ENCODE measurements around the gene PKM. TPM values are rescaled to one million over a fixed set of nuclear protein-coding genes. Genes with fewer than 3 reads are reported as not detected.

PKM gene
- total and polyA plus RNA-seq, 7 donors, result 135 to 582 (median 210) TPM

DNA sequence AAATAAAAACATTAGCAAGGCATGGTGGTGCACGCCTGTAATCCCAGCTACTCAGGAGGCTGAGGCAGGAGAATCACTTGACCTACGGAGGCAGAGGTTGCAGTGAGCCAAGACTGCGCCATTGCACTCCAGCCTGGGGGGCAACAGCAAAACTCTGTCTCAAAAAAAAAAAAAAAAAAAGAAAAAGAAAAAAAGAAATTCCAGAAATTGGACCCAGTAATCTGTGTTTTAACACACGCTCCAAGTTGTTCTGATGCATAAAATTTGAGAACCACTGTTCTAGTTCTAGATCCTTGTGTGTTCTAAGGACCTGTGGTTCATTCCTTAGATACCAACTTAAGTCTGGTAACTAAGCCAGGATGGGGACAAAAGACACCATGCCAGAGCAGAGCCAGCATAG, 38.7 kb upstream of the PKM start:
- WGBS, 2 donors, result 96 to 98% methylated on average over 4 of the region's 4 CpGs
- Histone ChIP-seq H3K4me1 (peaks cover 0 to 28% (median 22%) of the 10 kb centered on the region in 4 donors), H3K36me3 (peaks cover 23 to 44% (median 29%) of the 10 kb centered on the region in 4 donors), H3K27me3 (no peaks in the 10 kb centered on the region), H3K27ac (no peak overlapping the region), H3K4me3 (no peak overlapping the region), H3K9me3 (no peaks in the 10 kb centered on the region)
- intact Hi-C loops (cut with DNase I), result loop anchor here (2.0 to 5.0 kb wide), 3 partner anchors 69 to 203 kb away; partner anchors contain the start of genes ARIH1, MYO9A and SENP8
- TF ChIP-seq POLR2AphosphoS5 (IDR thresholded peaks at IDR 0.05) (no peak), EP300 (IDR thresholded peaks at IDR 0.05) (no peak), POLR2A (IDR thresholded peaks at IDR 0.05) (no peak)
- TF ChIP-seq, protein P1, sequence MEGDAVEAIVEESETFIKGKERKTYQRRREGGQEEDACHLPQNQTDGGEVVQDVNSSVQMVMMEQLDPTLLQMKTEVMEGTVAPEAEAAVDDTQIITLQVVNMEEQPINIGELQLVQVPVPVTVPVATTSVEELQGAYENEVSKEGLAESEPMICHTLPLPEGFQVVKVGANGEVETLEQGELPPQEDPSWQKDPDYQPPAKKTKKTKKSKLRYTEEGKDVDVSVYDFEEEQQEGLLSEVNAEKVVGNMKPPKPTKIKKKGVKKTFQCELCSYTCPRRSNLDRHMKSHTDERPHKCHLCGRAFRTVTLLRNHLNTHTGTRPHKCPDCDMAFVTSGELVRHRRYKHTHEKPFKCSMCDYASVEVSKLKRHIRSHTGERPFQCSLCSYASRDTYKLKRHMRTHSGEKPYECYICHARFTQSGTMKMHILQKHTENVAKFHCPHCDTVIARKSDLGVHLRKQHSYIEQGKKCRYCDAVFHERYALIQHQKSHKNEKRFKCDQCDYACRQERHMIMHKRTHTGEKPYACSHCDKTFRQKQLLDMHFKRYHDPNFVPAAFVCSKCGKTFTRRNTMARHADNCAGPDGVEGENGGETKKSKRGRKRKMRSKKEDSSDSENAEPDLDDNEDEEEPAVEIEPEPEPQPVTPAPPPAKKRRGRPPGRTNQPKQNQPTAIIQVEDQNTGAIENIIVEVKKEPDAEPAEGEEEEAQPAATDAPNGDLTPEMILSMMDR (IDR thresholded peaks at IDR 0.05), result no peak
- DNase-seq, result no peak

GRCh38 chr15:72265031-72265430, 34.0 kb upstream of the PKM start:
- no peaks in the 10 kb centered on the region for H3K27me3 ChIP-seq
- H3K4me1 ChIP-seq, result peaks cover 0 to 2% (median 0%) of the 10 kb centered on the region in 4 donors
- no peak overlapping the region for H3K4me3 ChIP-seq
- DNase-seq, result no peak
- TF ChIP-seq POLR2AphosphoS5 (IDR thresholded peaks at IDR 0.05) (no peak), EP300 (IDR thresholded peaks at IDR 0.05) (no peak), POLR2A (IDR thresholded peaks at IDR 0.05) (no peak)
- TF ChIP-seq, protein P1 (IDR thresholded peaks at IDR 0.05), result no peak
- H3K27ac ChIP-seq, result no peak overlapping the region
- peaks cover 46 to 91% (median 74%) of the 10 kb centered on the region in 4 donors for H3K36me3 ChIP-seq
- 88 to 94% methylated on average over 5 of the region's 5 CpGs for WGBS, 2 donors
- H3K9me3 ChIP-seq, result no peaks in the 10 kb centered on the region
- intact Hi-C loops (cut with DNase I), result no loop called here

- Histone ChIP-seq H3K27ac (no peak overlapping the region), H3K4me1 (no peaks in the 10 kb centered on the region), H3K36me3 (peaks cover 30 to 96% (median 72%) of the 10 kb centered on the region in 4 donors), H3K4me3 (no peak overlapping the region), H3K27me3 (no peaks in the 10 kb centered on the region), H3K9me3 (no peaks in the 10 kb centered on the region)
- no peak for TF ChIP-seq EP300 (IDR thresholded peaks at IDR 0.05)
- TF ChIP-seq POLR2A (IDR thresholded peaks at IDR 0.05), result no peak
- TF ChIP-seq, protein P1 (IDR thresholded peaks at IDR 0.05), result no peak
- no peak for TF ChIP-seq POLR2AphosphoS5 (IDR thresholded peaks at IDR 0.05)
- intact Hi-C loops (cut with DNase I), result no loop called here
- WGBS, 2 donors, result 97% methylated on average over 10 of the region's 10 CpGs
- no peak for DNase-seq
Observed at GRCh38 chr15:72252663-72253299, 21.8 kb upstream of the PKM start.

- WGBS, 2 donors, result 83 to 87% methylated on average over 3 of the region's 3 CpGs
- intact Hi-C loops (cut with DNase I), result no loop called here
- no peaks in the 10 kb centered on the region for H3K4me1 ChIP-seq
- H3K4me3 ChIP-seq, result no peak overlapping the region
- no peak overlapping the region for H3K27ac ChIP-seq
- DNase-seq, result no peak
- no peaks in the 10 kb centered on the region for H3K9me3 ChIP-seq
- no peaks in the 10 kb centered on the region for H3K27me3 ChIP-seq
- TF ChIP-seq, protein P1 (IDR thresholded peaks at IDR 0.05), result no peak
- TF ChIP-seq POLR2A (IDR thresholded peaks at IDR 0.05) (no peak), EP300 (IDR thresholded peaks at IDR 0.05) (no peak), POLR2AphosphoS5 (IDR thresholded peaks at IDR 0.05) (no peak)
- peaks cover 14 to 93% (median 47%) of the 10 kb centered on the region in 4 donors for H3K36me3 ChIP-seq
Observed at GRCh38 chr15:72249142-72249810, 18.3 kb upstream of the PKM start.

Data from sigmoid colon (tissue), 7 donors.